Breast epithelium (tissue), 3 donors: ENCODE results near the gene RIPOR3.

Experiments
- POLR2A ChIP-seq: fragments of 450-650 bp; IDR thresholded peaks from one replicate; pipeline ENCODE4 v1.6.1; 2016; ENCODE audit warnings: antibody characterized with exemption, mild to moderate bottlenecking, moderate library complexity
- POLR2AphosphoS5 ChIP-seq, 3 donors: sonication (generic); formaldehyde crosslinking; IDR thresholded peaks; one replicate each; pipeline ENCODE4 v1.6.1; 2017; ENCODE audit warnings: antibody characterized with exemption in 3 of 3
- TF ChIP-seq, protein P1 (sequence below), 3 donors: fragments of 450-650 bp; IDR thresholded peaks; one replicate each; pipeline ENCODE4 v1.5.1; 2016 to 2017; ENCODE audit warnings: antibody characterized with exemption in 3 of 3, mild to moderate bottlenecking in 3 of 3, moderate library complexity in 3 of 3

DNA sequence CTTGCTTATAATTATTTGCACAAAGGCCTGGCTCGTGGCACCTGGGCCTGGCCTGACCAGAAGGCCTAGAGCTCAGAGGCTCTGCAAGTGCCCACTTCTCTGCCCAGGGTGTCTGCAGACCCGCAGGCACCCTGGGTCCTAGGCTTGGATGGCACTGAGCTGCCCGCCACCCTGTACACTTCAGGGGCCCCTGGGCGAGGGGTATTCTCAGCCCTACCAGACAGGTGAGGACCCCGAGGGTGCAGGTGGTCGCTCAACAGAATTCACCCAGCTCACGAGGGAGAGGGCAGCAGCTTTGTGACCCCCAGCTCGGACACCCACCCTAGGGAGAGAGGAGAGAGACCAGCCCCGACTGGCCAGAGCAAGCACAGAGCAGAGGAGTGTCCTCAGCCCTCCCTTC, 83.9 kb downstream of the RIPOR3 start:
- TF ChIP-seq, protein P1, sequence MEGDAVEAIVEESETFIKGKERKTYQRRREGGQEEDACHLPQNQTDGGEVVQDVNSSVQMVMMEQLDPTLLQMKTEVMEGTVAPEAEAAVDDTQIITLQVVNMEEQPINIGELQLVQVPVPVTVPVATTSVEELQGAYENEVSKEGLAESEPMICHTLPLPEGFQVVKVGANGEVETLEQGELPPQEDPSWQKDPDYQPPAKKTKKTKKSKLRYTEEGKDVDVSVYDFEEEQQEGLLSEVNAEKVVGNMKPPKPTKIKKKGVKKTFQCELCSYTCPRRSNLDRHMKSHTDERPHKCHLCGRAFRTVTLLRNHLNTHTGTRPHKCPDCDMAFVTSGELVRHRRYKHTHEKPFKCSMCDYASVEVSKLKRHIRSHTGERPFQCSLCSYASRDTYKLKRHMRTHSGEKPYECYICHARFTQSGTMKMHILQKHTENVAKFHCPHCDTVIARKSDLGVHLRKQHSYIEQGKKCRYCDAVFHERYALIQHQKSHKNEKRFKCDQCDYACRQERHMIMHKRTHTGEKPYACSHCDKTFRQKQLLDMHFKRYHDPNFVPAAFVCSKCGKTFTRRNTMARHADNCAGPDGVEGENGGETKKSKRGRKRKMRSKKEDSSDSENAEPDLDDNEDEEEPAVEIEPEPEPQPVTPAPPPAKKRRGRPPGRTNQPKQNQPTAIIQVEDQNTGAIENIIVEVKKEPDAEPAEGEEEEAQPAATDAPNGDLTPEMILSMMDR (IDR thresholded peaks at IDR 0.05): no peak
- TF ChIP-seq POLR2A: no peak
- no peak for TF ChIP-seq POLR2AphosphoS5 (IDR thresholded peaks at IDR 0.05)
